ENCODE data around the gene ZSCAN12.
A peak's percentile ranks its signal among the peaks of the same experiment; 100 is the strongest.
"Not testable (repeated sequence)": the region's sequence is repeated elsewhere in the genome, so short reads cannot be mapped to it uniquely, and the experiment has no call there.

Gene ZSCAN12

DNA sequence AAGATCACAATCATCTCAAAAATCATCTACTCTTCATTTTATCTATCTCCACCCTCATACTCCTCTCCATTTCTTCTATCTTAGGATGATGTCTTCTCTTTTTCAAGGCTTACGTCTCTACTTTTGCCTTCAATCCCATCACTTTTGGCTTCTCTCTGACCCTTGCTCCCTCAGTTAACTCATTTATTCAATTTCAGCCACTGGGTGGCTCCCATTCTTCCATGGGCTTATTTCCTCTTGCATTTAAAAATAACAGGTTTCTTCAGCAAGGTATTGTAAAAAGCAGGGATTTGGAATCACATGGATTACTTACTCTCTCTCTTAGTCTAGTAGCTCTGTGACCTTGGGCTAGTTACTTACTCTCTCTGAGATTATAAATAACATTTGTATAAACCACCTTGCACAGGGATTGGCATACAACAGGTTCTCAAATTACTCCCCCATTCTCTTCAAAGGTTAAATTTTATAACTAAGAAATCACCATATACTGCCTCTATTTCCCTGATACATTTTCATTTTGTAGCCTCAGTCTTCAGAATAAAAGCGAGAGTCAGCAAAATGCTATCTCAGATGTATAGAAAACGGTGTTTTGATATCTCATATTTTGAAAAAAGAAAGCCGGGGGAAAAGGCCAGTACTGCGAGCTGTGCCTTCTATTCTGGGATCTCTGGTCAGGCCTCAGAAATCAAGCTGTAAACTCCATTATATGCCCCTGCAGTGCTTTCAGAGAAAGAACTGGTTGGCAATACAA is 5.5 kb downstream of the ZSCAN12 start:
- no peak for DNase-seq (ENCODE audit: low read depth)

DNA sequence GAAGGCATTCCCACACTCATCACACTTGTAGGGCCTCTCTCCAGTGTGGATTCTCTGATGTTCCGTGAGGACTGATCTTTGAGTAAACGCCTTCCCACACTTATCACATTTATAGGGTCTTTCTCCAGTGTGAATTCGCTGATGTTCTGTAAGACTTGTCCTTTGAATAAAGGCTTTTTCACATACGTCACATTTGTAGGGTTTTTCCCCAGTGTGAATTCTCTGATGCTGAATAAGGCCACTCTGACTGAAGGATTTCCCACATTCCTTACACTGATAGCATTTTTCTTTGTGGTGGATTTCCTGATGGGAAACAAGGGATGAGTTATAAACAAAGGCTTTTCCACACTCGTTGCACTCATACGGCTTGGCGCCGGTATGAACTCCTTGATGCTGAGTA is 8.9 kb downstream of the ZSCAN12 start:
- DNase-seq (ENCODE audit: low read depth) = no peak

DNA sequence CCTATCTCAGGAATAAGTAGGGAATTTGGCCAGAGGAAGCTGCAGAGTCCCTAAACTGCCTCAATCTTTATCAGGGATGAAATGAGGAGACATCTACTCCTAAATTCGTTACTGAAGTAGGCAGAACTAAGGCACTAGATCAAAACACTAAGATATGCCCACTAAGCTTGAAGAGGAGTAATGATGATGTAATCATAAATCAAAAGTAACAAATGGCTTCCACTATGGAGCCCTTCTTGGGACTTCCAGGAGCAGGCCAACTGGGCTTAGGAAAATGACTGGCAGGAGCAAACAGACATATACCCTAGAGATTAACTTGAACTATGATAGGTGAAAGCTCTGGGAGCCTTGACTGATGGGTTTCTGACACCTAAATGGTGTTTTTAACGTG is 15.4 kb downstream of the ZSCAN12 start:
- DNase-seq (ENCODE audit: low read depth) = no peak

DNA sequence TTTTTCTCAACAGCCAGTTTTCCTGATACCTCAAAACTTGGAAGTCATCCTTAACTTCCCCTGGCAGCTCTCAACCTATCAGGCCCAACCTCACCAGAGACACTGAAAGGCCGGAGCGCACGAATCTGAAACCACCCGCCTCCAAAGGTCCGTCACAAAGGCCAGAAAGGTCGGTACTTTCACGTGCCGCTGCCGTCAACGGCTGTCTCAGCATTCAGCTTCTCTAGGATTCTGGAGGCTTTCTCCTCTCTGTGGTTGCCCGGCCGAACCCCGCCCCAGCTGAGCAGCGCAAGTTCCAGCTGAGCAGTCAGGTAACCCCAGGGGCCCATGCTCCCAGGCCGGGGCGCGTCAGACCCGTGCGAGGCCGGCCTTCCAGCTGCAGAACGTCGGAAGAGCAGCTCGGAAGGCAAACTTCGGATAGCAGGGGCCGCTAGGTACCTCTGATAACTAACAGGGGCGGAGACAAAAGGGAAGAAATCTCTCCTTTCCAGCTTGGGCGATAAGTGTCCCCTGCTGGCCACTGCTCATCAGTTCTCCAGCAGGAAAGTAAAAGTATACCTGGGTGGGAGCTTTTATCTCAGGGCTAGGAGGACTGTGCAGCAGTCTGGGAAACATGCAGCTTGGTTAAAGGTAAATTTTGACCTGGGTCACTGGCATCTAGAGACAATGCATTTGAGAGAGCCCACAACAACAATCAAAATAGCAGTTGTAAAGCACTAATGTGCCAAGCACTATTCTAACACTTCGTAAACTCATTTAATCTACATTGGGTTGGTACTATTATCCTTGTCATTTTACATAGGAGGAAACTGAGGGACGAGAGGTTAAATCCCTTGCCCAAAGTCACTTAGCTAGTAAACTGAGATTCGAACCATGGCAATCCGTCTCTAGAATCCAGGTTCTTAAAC is 16.1 kb downstream of the ZSCAN12 start:
- peak; percentile 24 for DNase-seq (ENCODE audit: low read depth)

DNA sequence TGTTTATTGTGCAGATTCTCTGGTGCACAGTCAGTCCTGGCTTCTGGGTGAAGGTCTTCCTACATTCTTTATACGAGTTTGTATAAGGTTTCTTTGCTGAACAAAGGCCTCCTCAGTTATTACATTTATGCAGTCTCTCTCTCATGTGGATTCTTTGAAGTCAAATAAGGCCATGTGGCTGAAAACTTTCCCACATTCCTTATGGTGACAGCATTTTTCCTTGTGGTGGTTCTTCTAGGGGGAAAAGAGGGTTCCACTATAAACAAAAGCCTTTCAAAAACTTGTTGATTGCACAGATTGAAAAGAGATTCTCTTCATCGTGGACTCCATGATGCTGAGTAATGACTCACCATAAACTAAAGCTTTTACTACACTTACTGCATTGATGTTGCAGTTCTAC is 19.2 kb downstream of the ZSCAN12 start:
- DNase-seq (ENCODE audit: low read depth) = no peak

DNA sequence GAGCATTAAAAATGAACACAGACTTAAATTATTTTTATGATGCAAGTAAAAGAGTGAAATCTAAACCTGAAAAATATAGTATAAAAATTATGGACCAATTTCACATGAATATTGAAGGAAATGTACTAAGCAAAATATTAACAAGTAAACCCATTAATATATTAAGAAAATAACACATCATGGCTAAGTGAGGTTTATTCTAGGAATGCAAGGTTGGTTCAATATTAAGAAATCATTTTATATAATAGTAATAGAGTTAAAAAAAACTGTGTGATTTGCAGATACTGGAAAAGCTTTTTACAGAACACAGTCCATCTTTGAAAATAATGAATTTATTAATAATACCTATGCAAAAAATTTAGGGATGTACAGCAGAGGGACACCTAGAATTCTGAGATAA is 20.9 kb downstream of the ZSCAN12 start:
- no peak for DNase-seq (ENCODE audit: low read depth)

DNA sequence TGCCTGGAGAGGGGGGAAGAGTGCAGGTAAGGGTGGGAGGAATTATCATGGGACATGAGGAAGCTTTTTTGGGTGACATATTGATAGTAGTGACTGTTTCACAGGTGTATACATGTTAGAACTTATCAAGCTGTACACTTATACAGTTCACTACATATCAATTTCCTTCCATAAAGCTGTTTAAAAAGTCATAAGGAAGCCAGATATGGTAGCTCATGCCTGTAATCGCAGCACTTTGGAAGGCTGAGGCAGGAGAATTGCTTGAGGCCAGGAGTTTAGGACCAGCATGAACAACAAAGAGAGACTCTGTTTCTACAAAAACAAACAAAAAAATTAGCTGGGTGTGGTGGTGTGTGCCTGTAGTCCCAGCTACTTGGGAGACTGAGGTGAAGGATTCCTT is 21.7 kb downstream of the ZSCAN12 start:
- DNase-seq (ENCODE audit: low read depth) = no peak

DNA sequence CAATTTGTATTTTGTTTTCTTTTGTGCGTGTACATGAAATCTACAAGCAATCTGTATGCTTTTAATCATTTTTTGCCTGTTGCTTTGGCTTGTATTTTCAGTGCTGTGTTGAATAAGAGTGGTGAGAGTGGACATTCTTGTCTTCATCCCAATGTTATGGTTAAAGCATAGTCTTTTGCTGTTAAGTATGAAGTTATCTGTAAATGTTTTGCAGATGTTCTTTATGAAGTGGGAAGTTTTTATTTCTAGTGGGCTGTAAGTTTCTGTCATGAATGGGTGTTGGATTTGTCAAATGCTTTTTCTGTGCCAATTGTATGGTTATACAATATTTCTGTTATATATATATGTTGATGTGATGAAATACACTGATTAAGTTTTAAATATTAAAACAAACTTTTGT is 25.6 kb downstream of the ZSCAN12 start:
- no peak for DNase-seq (ENCODE audit: low read depth)

DNA sequence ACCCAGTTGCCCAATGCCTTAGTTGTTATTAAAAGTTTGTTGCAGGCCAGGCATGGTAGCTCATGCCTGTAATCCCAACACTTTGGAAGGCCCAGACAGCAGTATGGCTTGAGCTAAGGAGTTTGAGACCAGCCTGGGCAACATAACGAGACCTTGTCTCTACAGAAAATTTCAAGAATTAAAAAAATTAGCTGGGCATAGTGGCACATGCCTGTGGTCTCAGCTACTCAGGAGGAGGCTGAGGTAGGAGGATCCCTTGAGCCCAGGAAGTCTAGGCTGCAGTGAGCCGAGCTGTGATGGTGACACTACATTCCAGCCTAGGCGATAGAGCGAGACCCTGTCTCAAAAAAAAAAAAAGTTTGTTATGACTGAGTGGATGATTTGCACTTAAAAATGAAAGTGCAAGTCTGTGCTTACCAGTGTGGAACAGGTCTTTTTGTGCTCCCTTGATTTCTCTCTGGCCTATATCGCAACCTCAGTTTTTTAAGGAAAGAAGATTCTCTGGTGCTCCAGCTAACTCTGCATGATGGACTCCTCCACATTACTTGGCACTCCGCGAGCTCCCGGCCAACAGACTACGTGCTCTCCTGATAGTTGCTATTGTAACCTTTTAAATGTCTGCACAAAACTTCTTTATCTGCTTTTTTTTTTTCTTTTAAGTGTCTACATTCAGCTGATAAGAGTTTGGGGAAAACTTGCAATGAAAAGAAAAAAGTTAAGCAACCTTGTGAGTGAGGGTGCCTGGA is 27.7 kb downstream of the ZSCAN12 start:
- DNase-seq (ENCODE audit: low read depth) = no peak

DNA sequence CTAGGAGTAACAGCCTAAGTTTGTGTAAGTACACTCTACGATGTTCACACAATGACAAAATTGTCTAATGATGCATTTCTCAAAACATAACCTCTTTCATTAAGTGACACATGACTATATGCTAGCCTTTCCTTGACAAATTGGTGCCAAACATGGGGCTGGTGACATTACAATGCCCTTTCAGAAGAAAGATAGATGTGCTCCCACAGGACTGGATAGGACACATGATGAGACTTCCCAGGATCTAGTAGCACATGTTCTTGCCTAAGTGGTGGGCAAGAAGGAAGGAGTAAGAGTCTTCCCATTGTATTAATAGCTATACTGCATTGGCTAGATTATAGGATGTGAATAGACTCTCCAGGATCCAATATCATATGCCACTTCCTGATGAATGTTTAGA is 28.3 kb downstream of the ZSCAN12 start:
- DNase-seq (ENCODE audit: low read depth) = no peak

DNA sequence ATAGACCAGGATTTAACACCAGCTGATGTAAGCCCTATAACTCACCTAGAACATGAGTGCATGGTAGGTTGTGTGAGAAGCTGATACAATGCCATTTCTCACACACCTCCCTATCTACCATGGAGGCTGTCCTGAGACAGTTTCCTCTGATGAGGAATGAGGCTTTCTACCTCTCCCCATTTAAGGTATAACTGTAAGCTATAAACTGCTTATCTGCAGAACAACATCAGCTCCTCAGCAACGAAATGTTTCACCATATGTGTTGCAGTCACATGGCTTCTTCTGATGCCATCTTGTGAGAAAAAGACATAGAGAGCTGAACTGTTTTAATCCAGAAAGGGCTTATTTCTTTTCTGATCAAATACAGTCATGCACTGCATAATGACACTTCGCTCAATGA is 29.1 kb downstream of the ZSCAN12 start:
- no peak for DNase-seq (ENCODE audit: low read depth)

DNA sequence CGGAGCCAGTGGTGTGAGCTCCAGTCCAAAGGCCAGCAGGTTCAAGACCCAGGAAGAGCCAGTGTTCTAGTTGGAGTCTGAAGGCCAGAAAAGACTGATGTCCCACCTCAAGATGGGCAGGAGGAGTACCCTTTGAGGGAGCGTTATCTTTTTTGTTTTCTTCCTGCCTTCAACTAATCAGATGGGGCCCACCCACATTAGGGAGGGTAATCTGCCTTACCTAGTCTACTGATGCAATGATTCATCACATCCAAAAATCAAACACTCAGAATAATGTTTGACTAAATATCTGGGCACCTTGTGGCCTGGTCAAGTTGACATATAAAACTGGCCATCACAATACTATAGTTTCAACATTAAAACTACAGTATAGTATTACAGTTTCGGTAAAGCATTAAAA is 30.1 kb downstream of the ZSCAN12 start:
- no peak for DNase-seq (ENCODE audit: low read depth)

DNA sequence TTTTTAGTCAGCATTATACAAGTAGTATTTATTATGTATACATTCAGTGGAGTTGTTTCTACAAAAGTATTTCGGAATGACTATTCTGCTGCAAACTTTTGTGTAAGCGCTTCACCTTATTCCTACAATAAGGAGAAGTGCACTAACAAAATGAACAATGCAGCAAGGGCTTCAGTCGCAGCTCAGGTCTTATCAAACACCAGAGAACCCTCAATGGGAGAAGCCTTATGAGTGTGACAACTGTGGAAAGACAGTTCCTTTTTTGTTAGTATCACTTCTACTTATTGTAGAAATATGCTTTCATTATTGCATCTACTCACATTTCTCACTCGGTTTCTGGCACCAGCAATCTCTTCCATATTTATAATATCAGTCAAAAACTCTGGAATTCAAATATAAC is 31.0 kb downstream of the ZSCAN12 start:
- DNase-seq (ENCODE audit: low read depth) = no peak

DNA sequence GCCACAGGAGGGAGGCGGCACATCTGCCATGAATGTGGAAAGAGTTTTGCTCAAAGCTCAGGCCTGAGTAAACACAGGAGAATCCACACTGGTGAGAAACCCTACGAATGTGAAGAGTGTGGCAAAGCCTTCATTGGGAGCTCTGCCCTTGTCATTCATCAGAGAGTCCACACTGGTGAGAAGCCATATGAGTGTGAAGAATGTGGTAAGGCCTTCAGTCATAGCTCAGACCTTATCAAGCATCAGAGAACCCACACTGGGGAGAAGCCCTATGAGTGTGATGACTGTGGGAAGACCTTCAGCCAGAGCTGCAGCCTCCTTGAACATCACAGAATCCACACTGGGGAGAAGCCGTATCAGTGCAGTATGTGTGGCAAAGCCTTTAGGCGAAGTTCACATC is 34.0 kb downstream of the ZSCAN12 start:
- DNase-seq (ENCODE audit: low read depth) = not testable (repeated sequence)

DNA sequence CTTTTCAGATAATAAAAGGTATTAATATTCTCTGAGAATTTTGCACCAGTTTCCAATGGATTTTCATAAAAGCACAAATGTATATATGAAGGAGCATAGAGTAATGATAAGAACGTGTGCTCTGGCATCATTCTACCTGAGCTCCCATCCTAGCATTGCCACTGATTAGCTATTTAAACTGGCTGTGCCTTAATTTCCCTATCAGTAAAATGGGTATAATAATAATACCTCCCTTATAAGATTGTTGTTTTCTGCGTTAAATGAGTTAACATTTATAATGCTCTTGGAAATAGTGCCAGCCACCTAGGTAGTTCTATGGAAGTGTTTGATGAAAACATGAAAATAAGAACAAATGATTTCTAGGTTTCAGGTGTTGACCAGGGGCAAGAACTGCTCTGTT is 38.6 kb downstream of the ZSCAN12 start:
- no peak for DNase-seq (ENCODE audit: low read depth)

DNA sequence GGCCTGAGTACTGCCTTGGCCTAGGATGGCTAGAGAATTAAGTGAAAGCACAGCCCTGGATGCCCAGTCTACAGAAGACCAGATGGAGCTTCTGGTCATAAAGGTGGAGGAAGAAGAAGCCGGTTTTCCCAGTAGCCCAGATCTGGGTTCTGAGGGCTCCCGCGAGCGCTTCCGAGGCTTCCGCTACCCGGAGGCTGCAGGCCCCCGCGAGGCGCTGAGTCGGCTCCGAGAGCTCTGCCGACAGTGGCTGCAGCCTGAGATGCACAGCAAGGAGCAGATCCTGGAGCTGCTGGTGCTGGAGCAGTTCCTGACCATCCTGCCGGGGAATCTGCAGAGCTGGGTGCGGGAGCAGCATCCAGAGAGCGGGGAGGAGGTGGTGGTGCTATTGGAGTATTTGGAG is 40.0 kb downstream of the ZSCAN12 start:
- not testable (repeated sequence) for DNase-seq (ENCODE audit: low read depth)

DNA sequence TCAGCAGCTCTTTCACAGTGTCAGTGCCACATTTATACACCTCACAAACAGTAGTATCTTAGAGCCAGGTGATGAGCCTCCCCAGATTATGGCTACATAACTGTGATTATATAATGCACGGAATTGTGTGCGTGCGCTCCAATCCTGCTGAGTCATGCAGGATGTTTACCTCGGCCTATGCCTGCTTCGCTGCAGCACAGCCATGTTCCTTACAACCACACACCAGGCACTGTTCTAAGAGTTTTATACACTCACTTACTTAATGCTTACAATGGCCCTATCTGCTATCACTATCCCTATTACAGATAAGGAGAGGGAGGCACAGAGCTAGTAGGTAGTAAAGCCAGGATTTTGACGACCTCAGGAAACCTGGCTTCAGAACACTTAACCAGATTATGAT is 42.5 kb downstream of the ZSCAN12 start:
- no peak for DNase-seq (ENCODE audit: low read depth)

DNA sequence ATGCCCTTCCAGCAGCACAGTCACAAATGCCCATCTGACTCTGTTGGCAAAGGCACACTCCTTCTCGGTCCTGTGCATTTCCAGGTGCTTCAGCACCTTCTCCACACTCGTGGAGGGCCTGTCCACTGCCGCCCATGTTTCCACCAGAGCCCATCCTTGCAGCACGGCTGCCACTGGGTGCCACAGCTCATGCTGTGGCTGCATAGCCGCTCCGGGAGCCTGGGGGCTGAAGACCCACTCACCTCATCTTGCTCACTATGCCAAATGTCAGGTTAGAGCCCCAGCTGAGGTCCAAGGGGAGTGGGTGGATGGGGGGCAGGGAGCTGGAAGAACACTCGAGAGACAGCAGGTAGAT is 42.9 kb downstream of the ZSCAN12 start:
- no peak for DNase-seq (ENCODE audit: low read depth)

DNA sequence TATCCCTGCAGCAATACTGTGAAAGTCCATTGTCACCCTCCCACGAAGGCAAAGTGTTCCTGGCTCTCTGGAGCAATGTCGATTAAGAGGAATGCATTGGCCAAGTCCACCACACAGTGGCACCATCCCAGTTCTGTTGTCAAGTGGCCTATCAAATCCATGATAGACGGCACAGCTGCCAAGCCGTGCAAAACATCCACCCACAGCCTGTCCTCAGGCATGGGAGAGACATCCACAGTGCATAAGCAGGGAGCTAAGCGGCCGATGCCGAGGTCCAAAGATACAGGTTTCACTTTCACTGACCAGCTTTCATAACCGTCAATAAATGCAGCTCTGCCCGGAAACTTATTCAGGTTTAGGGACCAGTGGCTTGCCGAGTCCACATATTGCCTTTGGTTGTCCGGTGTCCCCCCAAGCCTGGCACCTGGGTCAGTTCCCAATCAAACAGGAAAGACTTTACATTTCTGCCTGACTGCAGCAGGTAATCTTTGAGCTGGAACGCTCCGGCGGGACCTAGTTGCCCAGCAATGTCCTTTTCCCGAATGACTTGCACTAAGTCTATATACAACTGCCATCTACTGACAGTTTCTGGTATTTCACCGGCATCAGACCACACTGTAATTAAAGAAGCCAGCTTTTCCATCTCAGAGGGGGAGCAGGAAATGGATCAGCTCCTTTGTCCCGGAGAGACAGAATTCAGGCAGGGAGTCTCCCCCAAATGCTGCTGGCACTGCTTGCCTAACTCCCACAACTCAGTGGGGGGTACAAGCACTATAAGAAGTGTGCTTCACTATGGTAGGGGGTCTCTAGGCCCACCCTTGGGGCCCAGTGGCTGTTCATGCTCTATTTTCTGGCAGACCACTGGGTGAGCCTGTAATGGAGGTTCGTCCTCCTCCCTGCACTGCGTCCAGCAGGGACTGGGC is 43.5 kb downstream of the ZSCAN12 start:
- DNase-seq (ENCODE audit: low read depth) = no peak

DNA sequence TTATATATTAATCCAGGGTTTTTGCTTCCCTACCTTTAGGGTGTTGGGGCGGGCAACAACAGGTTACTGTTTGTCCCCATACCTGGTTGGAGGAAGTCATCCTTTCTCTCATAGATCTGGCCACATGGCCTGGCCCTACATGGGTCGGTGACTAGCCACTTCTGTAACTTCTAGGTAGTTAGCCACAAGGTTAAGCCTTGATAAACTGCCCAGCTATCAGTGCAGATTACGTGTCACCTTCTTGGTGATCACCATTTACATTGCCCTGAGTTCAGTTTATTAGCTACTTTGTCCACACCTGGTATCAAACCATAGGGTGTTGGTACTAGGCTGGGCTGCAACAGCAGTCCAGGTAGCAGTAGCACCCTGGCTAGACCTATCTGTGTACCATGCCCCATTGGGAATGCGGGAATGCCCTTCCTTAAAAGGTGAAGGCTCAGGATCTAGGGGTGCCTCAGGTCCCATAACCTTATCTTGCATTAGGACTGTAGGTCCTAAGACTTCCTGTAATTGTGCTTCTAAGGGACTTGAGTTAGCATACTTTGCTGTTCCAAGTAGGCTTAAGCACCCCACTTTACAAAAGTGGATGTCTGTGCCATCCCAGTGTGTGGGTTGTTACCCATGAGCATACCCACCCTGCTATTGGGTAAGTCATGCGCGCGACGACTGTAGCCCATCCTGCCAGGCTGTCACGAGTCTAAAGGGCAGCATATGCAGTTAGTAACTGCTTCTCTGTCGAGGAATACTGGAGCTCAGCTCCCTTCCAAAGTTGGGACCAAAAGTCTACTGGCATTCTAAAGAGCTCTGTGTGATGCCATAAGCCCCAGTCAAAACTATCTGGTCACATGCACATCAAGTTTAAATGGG is 44.6 kb downstream of the ZSCAN12 start:
- DNase-seq (ENCODE audit: low read depth) = no peak
